GM11168 (cell line): Measurements from ENCODE around the gene ACTA1.
"Not testable (repeated sequence)": the region's sequence is repeated elsewhere in the genome, so short reads cannot be mapped to it uniquely, and the experiment has no call there.

Experiments used
- in situ Hi-C: fragments of 300-500 bp; cut with MboI; formaldehyde crosslinking; loops from one replicate; pipeline ENCODE4 v1.12.0; 2022; ENCODE audit warnings: low sequenced_read_pairs; ENCODE audit not compliant: unreplicated experiment

The ACTA1 gene

DNA sequence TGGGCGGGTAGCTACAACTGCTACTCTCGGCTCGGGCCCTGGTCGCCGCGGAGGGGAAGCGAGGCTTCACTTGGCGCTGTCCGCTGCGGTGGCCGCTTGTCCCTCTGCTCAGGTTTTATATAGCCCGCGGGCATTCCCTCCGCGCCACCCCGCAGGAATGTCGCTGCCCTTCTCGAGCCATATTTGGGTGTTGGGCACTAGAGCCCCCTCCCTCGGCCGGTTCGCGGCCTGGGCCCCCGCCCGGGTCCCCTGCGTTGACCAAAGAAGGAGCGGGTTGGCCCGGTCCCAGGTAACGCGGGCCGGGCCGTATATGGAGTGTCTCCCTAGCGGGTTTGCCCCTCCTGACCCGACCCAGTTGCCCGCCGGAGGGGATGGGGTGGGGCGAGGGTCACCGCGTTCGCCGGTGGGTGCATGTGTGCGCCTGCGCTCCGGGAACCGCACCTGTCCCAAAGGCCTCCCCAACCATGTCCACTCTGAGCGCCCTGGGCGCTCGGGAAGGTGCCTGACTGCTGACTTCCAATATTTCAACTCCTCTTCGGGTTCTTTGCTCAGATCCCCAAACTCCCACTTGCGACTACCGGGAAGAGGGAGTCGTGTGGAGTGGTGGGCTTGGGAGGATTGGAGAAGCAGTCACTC lies at the start of gene ACTA1:
Gene ACTA1 (minus strand): TSS at position 90 of the 636 bp plus-strand sequence. CDS start 979 bp downstream, outside the sequence.
- in situ Hi-C loops = no loop called here

DNA sequence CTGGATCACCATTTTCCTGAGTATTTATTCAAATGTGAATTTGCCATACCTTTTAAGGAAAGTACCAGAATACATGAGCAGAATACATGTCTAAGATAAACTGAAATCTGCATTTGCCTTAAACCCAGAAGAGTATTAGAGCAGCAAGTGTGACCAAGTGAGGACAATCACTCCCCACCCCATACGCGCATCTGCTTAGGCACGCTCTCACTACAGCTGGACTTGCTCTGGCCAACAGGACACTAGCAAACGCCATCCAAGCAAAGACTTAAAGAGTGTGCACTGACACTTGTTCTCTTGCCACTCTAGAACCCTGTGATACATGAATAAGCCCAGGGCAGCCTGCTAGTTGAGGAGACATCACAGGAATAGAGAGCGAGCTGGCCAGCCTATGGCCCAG lies 48.6 kb upstream of the ACTA1 start:
- in situ Hi-C loops = loop anchor here (5.0 kb wide), 1 partner anchor 225 kb away; no protein-coding TSS in a partner anchor

DNA sequence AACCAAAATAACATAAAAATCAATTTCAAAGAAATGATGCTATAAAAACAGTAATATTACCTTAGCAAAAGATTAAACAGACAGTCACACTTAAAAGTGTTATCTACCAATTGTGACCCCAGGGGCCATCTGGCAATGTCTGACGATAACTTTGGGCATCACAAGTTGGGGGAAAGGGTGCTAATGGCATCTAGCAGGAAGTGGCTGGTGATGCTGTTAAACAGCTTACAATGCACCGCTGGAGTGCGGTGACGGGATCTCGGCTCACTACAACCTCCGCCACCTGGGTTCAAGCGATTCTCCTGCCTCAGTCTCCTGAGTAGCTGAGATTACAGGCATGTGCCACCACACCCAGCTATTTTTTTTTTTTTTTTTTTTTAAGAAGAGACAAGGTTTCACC lies 46.6 kb upstream of the ACTA1 start:
- in situ Hi-C loops = loop anchor here (5.0 kb wide), 1 partner anchor 223 kb away; no protein-coding TSS in a partner anchor

DNA sequence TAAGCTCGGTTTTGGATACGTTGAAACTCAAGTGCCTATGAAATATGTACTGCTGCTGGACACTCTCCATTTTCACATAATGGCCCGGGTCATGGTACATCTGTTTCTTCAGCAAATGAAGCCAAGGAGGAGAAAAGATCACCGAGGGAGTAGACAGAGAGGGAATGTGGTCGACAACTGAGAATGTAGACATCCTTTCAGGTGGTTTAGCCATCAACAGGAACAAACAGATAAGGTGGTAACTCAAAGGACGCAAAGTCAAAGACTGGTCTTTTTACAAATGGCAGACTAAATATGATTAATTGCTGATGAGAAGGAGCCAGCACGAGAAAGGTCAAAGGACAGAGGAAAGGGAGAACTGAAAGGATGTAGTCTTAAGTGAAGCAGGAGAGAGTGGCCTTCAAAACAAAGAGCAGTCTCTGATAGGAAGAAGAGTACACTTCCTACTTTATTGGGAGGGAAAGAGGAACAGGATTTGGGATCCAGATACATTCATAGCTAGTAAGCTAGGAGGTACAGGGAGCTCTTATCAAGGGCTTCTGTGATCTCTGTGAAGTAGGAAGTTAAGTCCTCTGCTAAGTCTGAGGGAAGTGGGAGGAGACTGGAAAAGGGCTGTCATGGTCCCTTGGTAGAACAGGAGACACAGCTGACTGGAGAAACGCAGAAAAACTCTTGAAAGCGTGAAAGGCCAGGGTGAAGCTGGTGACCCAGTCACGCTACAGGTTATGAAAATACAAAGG lies 45.9 kb upstream of the ACTA1 start:
- in situ Hi-C loops = loop anchor here (5.0 kb wide), 1 partner anchor 223 kb away; no protein-coding TSS in a partner anchor

DNA sequence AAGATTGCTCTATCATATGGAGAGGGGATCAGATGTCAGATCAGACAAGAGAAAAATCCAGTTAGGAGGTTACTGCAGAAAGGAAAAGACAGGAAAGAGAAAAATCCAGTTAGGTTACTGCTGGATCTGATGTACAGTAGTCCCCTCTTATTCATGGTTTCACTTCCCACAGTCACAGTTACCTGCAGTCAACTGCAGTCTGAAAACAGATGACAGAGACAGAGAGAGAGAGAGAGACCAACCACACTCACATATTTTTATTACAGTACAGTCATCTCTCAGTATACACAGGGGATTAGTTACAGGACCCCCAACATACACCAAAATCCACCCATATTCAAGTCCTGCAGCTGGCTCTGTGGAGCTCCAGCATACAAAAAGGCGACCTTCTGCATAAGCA lies 45.0 kb upstream of the ACTA1 start:
- in situ Hi-C loops = no loop called here

DNA sequence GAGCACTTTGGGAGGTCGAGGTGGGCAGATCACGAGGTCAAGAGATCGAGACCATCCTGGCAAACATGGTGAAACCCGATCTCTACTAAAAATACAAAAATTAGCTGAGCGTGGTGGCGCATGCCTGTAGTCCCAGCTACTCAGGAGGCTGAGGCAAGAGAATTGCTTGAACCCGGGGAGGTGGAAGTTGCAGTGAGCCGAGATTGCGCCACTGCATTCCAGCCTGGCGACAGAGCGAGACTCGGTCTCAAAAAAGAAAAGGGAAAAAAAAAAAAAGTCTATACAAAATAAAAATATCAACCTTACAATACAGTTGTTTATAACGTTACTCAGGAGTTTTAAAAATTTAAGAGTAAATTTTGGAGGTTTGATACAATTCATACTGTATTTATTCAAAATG lies 42.0 kb upstream of the ACTA1 start:
- in situ Hi-C loops = not testable (repeated sequence)

DNA sequence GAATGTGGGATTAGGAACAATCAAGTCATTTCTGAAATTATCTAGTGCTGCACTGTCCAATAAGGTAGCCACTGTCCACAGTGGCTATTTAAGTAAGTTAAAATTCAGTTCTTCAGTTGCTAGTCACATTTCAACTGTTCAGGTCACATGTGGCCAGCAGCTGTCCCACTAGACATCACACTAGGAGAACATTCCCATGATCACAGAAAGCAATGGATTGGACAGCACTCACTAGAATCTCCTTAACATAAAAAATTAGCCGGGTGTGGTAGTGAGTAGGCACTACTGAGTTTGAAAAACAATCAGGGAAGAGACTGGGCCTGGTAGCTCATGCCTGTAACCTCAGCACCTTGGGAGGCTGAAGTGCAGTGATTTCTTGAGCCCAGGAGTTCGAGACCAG lies 40.6 kb upstream of the ACTA1 start:
- in situ Hi-C loops = no loop called here

DNA sequence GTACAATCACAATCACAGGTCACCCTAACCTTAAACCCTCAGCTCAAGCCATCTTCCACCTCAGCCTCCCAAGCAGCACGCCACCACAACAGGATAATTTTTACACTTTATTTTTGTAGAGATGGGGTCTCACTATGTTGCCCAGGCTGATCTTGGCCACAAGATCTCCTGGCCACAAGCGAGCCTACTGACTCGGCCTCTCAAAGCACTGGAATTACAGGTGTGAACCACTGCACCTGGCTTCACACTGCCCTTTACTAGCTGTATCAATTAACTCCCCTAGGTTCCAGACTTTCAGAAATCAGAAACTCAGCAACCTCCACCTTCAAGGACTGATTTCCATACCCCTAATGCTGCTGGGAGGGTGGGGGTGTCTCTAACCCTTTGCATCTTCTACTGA lies 37.3 kb upstream of the ACTA1 start:
- in situ Hi-C loops = no loop called here

DNA sequence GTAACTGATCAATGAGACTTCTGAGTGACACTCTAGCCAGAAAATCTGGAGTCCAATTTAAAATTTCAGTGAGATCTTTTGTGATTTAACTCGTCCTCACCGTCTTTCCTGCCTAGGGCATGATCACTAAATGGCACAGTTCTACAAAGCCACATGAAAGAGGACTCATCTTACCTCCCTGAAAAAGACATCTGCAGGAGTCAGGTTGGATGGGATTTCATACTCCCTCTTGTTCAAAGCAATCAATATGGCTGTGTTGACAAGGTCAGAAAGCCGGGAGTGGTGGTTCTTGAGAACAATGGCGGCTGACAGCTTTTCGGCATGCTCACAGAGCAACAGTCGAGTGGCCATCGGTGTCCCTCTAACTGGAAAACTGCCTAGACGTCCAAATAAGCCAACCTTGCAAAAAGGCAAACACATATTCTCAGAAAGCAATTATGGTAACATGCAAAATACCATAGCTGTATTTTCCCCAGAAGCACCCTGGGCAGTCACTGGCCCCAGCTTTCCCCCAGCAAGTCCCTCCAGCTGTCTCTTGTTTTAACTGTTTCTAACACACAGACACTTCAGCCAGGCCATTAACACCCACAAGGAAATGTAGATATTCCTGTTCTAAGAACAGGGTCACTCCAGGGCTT lies 36.6 kb upstream of the ACTA1 start:
- in situ Hi-C loops = no loop called here

DNA sequence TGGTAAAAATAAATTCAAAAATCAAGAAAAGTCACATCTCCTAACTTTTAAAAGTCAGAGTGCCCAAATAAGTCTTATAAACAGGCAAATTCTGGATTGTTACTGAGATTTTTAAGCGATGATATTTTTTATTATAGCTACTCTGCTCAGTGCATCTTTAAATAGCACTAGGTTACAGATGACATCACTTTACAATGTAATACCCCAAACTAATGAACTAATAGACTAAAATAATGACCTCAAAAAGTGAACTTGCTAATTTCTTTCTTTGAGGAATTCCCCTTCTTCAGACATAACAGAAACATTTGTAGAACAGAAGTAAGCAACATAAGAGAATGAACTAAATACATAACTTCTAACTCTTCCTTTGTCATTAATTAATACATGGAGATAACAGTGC lies 33.0 kb upstream of the ACTA1 start:
- in situ Hi-C loops = no loop called here

DNA sequence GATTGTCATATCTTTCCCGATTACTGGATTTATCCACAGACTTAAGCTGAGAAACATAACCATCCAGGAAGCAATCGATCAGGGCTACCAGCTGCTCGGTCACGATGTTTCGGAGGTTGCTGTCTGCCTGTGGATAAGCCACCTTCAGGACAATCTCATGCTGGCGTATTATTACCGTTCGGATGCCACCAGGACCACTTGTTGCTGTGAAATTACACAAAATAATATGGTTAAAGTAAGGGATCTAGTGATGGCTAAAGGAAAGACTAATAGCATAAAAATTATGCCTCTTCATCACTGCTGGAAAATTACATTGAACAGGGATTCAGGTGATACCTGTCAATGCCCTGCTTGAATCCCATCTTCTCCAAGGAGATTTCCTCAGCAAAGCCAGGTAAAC lies 30.8 kb upstream of the ACTA1 start:
- in situ Hi-C loops = no loop called here

DNA sequence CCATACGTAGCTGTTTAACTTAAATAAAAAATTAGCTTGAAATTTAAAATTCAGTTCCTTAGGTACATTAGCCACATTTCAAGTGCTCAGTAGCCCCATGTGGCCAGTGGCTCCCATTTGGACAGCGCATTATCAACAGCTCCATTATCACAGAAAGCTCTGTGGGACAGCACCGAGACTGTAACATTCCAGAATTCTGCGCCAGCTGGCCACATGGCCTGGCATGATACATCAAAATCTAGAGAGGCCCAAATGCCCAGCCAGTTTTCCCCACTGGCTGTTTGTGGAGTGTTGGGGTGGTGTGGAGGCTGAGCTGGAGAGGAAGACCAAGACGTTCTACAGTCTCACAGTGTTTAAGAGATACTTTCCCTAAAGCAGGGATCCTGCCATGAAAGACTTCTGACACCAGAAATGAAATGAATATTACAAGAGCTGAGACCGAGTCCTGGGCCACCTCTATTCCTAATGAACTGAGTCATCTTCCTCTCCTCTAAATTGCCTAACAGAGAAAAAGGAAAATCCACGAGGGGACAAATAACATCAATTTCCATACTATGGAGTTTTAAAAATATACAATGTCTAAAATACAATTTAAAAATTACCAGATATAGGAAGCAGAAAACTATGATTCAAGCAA lies 27.3 kb upstream of the ACTA1 start:
- in situ Hi-C loops = no loop called here

DNA sequence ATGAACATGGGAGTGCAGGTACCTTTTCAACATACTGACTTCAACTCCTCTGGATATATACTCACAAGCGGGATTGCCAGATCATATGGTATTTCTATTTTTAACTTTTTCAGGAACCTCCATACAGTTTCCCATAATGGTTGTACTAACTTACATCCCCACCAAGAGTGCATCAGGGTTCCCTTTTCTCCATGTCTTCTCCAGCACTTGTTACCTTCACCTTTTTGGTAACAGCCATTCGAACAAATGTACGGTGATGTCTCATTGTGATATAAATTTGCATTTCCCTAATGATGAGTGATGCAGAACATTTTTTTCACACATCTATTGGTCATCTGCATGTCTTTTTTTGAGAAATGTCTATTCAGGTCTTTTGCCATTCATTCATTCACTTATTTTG lies 25.9 kb upstream of the ACTA1 start:
- in situ Hi-C loops = no loop called here

DNA sequence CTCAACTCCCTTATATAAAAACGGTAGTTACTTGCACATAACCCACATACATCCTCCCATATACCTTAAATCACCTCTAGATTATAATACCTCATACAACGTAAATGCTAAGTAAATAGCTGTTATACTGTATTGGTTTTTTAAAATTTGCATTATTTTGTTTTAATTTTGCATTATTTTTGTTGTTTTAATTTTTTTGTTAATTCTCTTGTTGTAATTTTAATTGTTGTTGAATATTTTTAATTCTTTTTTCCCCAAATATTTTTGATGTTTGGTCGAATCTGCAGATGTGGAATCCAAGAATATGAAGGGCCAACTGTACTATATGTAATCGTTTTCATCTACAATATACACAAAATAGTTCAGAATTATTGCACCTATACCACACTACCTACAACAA lies 23.5 kb upstream of the ACTA1 start:
- in situ Hi-C loops = no loop called here

DNA sequence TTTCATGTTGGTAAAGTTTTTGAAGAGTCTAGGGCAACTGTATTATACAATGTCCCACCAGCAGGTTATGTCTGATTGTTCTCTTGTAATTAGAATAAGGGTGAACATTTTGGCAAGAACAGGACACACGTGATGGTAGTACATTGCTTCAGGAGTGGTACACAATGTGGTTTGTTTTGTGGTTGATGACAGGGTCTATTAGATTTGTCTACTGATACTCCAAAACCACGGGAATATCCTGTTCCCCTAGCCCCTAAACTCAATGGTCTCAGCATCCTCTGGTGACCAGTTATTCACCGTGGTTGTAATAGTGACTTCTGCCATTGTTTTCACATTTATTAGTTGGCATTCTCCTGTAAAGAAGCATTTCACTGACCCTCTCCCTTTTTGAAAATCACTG lies 22.1 kb upstream of the ACTA1 start:
- in situ Hi-C loops = no loop called here

DNA sequence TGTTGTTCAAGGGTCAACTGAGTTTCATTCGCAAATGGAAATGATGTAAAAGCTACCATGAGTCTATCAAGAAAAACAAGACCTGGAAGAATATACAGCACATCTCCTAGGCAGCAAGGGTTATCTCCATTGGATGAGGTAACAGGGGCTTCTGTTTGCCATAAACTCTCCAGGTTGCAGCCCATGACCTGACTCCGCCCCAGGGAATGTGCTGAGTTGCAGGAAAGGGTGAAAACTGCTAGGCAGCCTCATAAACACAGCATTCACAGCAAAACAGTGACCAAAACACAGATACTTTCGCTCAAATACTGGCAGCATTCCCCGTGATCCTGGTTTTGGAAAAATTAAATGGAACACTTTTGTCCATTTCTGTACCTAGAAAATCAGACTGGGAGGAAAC lies 20.2 kb upstream of the ACTA1 start:
- in situ Hi-C loops = no loop called here

DNA sequence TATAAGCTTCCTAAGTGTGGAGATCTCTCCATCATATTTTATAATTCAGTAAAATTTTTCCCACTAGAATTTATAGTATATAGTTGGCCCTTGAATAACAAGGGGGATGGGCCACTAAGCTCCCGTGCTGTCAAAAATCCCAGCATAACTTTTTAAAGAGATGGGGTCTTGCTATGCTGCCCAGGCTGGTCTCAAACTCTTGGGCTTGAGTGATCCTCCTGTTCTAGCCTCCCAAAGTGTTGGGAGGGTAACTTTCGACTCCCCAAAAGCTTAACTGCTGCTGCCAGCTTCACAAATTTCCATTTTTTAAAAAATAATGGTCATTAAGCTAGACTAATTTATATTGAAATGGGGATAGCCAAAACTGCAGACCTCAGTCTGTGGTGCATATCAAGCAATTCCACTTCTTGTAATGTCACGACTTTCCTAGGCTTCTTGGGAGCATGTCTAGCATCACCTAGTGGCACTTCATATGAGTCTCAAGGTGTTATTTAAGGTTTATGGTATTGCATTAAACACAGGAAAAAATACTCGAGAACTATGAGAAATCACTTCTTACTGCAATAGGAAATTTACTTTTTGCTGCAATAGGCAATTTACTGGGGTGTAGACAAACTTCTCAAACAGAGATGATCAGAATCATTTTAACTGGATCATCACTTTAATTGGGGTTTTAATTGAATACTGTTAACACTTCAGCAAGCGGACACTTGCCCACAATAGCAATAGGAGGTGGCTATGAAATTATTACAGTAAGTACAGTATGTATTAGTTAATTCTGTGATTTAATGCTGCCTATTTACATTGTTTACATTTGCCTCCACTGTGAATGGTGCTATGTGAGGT lies 19.3 kb upstream of the ACTA1 start:
- in situ Hi-C loops = no loop called here

DNA sequence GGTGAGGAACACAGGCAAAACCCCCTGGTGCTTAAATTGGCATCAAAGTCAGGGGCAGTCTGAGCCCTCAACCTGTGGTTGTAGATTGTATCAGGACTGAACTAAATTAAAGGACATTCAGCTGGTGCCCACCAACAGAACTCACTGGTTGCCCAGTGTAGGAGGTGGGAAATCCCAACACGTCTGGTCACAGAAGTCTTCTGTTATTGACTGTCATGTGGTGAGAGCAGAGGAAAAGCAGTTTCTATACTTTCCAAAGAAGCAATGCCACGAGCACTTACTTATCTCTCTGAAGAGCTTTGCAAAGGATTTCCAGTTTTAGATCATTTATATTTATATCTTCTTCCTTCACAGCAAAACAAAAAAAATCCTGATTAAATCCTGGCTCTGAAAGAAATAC lies 15.0 kb upstream of the ACTA1 start:
- in situ Hi-C loops = no loop called here

DNA sequence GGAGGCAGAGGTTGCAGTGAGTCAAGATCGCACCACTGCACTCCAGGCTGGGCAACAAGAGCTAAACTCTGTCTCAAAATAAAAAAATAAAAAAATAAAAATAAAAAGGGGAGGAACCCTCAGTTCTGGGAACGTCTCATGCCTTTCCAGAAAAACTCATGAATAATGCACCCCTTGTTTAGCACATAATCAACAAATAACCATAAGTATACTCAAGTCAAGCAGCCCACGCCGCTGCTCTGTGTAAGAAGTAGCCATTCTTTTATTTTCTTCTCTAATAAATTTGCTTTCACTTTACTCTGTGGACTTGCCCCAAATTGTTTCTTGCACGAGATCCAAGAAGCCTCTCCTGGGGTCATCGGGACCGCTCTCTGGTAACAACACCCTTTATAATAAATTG lies 14.5 kb upstream of the ACTA1 start:
- in situ Hi-C loops = no loop called here

DNA sequence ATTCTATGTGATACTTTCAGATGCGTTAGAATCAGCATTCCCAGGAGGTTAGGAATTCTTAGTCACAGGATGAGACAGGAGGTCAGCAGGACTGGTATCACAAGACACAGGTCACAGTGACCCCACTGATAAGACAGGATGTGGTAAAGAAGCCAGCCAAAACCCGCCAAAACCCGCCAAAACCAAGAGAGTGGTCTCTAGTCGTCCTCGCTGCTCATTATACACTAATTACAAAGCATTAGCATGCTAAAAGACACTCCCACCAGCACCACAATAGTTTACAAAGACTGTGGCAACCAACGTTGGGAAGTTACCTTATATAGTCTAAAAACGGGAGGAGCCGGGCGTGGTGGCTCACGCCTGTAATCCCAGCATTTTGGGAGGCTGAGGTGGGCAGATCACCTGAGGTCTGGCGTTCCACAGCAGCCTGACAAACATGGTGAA lies 13.9 kb upstream of the ACTA1 start:
- in situ Hi-C loops = no loop called here
